Stomach (tissue), 4 donors: ENCODE data around the gene ITGA2.

Experiments
- CTCF ChIP-seq, 7 experiments: fragments of 450-650 bp in 4 of 7; fragments of 200-600 bp in 3 of 7; sonication (generic) in 3 of 7; IDR thresholded peaks; one replicate each; pipeline ENCODE4 v1.5.1; 2016 to 2019; ENCODE audit warnings: antibody characterized with exemption in 7 of 7, control low read depth in 2 of 7, mild to moderate bottlenecking in 1 of 7
- EP300 ChIP-seq: sonication (generic); formaldehyde crosslinking; IDR thresholded peaks from one replicate; pipeline ENCODE4 v1.6.1; 2017; ENCODE audit warnings: antibody characterized with exemption
- POLR2AphosphoS5 ChIP-seq, 3 donors: sonication (generic); formaldehyde crosslinking; IDR thresholded peaks; one replicate each; pipeline ENCODE4 v1.6.1; 2016; ENCODE audit warnings: antibody characterized with exemption in 3 of 3

GRCh38 chr5:53045263-53045662 is 56.1 kb downstream of the ITGA2 start:
- TF ChIP-seq CTCF (IDR thresholded peaks at IDR 0.05) (no peak), EP300 (no peak), POLR2AphosphoS5 (IDR thresholded peaks at IDR 0.05) (no peak)
